Smooth muscle cell (in vitro differentiated cells): Measurements from ENCODE around the gene CC2D1A. TPM values are rescaled to one million over a fixed set of nuclear protein-coding genes. Genes with fewer than 3 reads are reported as not detected.

Experiments used
- DNase-seq: peaks from one replicate; lab custom pipeline; 2025; ENCODE audit not compliant: unreplicated experiment; lab: John Stamatoyannopoulos, UW
- H2AFZ ChIP-seq: fragments of 200-600 bp; sonication (generic); 2 replicates; pipeline ENCODE4 v1.6.0; 2016; ENCODE audit warnings: antibody characterized with exemption, low read depth, mild to moderate bottlenecking
- H3F3A ChIP-seq: fragments of 200-600 bp; sonication (generic); 2 replicates; pipeline ENCODE4 v1.6.0; 2017; ENCODE audit warnings: antibody characterized with exemption, low read depth
- H3K27ac ChIP-seq: fragments of 200-600 bp; sonication (generic); 2 replicates; pipeline ENCODE4 v1.5.1; 2016; ENCODE audit warnings: low read depth, mild to moderate bottlenecking
- H3K27me3 ChIP-seq: fragments of 200-600 bp; sonication (generic); 2 replicates; pipeline ENCODE4 v1.6.1; 2016; ENCODE audit warnings: low read depth, mild to moderate bottlenecking
- H3K36me3 ChIP-seq: fragments of 200-600 bp; sonication (generic); 2 replicates; pipeline ENCODE4 v1.5.1; 2016; ENCODE audit warnings: low read depth
- H3K4me1 ChIP-seq: fragments of 200-600 bp; sonication (generic); 2 replicates; pipeline ENCODE4 v1.5.1; 2016; ENCODE audit warnings: low read depth
- H3K4me2 ChIP-seq: fragments of 200-600 bp; sonication (generic); 2 replicates; pipeline ENCODE4 v1.6.0; 2016; ENCODE audit warnings: mild to moderate bottlenecking
- H3K4me3 ChIP-seq: fragments of 200-600 bp; sonication (generic); 2 replicates; pipeline ENCODE4 v1.5.1; 2016; ENCODE audit warnings: mild to moderate bottlenecking
- H3K79me2 ChIP-seq: fragments of 200-600 bp; sonication (generic); 2 replicates; pipeline ENCODE4 v1.6.0; 2016; ENCODE audit warnings: low read depth, mild to moderate bottlenecking
- H3K9ac ChIP-seq: fragments of 200-600 bp; sonication (generic); 2 replicates; pipeline ENCODE4 v1.6.0; 2016; ENCODE audit warnings: low read depth
- H3K9me3 ChIP-seq: fragments of 200-600 bp; sonication (generic); replicated peaks from 2 replicates; pipeline ENCODE4 v1.5.1; 2016; ENCODE audit warnings: low read depth
- H4K20me1 ChIP-seq: fragments of 200-600 bp; sonication (generic); 2 replicates; pipeline ENCODE4 v1.6.0; 2016; ENCODE audit warnings: low read depth
- WGBS: methylation state at CpG from one replicate; pipeline ENCODE4 v1.1.7; 2016; ENCODE audit warnings: low lambda C conversion rate; 5-methylcytosine and 5-hydroxymethylcytosine counted together
- polyA plus RNA-seq: library from polyadenylated mRNA; unstranded; fragments of >200 nt; fragmentation: Nextera tagmentation; extraction: Ambion mirVana; gene quantifications from 2 replicates; pipeline ENCODE4 v1.2.1, GENCODE V29; 2016
- total RNA-seq: library from RNA; depleted of rRNA; stranded (reverse); fragments of >200 nt; gene quantifications from 2 replicates; pipeline ENCODE4 v1.2.3, GENCODE V29; 2014
- TF ChIP-seq, protein P1 (sequence below): fragments of 200-600 bp; sonication (generic); IDR thresholded peaks from 2 replicates; pipeline ENCODE4 v1.5.1; 2017; ENCODE audit warnings: borderline replicate concordance, mild to moderate bottlenecking, antibody characterized with exemption; ENCODE audit not compliant: insufficient read depth, poor library complexity, severe bottlenecking

CC2D1A gene
- total and polyA plus RNA-seq, 2 experiments from 2014 or later, result 8.0 to 26.3 TPM

DNA sequence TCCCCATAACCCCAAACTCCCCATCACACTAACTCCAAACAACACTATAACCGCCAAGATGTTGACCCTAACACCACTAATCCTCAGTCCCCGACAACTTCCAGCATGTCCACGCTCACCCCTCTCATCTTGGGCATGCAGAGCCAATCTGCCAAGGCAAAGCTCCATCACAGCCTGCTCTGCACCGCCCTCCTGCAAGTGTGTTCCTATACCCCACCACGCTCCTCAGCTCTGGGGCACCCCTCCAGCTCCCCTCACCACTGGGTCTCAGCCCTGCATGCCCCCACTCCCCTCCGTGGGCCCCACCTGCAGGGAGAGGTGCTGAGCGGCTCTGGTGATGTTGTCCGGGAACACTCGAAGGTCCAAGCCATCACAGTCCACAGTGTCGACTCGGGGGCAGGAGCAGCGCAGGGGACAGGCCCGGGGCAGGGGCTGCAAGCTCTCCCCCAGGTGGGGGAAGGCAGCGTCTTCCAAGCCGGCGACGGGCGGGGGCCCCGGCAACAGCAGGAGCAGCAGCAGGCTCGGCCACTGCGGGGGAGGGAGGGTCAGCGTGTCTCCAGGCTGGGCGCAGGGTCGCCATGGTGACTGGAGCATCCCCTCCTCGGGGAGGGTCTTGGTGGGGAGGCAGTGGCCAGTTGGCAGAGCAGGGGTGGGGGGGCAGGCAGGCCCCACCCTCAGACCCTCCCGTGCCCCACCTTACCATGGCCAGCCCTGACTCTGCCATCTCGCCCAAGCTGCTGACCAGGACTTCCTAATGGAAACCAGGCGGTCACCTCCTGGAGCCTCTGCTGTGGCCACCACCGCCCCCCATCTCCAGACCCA lies 31.7 kb downstream of the CC2D1A start:
- Histone ChIP-seq H3K4me3 (peak overlapping the region; percentile 40), H2AFZ (no peak overlapping the region), H4K20me1 (no peaks in the 10 kb centered on the region), H3K79me2 (no peaks in the 10 kb centered on the region), H3K27me3 (no peaks in the 10 kb centered on the region), H3K9me3 (no peaks in the 10 kb centered on the region), H3K4me1 (peaks cover 8% of the 10 kb centered on the region), H3K9ac (no peak overlapping the region), H3F3A (no peaks in the 10 kb centered on the region), H3K27ac (peak overlapping the region; percentile 9), H3K36me3 (no peaks in the 10 kb centered on the region), H3K4me2 (peak overlapping the region; percentile 81)
- DNase-seq, result no peak
- WGBS, result 43% methylated on average over 19 of the region's 29 CpGs
- TF ChIP-seq, protein P1, sequence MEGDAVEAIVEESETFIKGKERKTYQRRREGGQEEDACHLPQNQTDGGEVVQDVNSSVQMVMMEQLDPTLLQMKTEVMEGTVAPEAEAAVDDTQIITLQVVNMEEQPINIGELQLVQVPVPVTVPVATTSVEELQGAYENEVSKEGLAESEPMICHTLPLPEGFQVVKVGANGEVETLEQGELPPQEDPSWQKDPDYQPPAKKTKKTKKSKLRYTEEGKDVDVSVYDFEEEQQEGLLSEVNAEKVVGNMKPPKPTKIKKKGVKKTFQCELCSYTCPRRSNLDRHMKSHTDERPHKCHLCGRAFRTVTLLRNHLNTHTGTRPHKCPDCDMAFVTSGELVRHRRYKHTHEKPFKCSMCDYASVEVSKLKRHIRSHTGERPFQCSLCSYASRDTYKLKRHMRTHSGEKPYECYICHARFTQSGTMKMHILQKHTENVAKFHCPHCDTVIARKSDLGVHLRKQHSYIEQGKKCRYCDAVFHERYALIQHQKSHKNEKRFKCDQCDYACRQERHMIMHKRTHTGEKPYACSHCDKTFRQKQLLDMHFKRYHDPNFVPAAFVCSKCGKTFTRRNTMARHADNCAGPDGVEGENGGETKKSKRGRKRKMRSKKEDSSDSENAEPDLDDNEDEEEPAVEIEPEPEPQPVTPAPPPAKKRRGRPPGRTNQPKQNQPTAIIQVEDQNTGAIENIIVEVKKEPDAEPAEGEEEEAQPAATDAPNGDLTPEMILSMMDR, result no peak

DNA sequence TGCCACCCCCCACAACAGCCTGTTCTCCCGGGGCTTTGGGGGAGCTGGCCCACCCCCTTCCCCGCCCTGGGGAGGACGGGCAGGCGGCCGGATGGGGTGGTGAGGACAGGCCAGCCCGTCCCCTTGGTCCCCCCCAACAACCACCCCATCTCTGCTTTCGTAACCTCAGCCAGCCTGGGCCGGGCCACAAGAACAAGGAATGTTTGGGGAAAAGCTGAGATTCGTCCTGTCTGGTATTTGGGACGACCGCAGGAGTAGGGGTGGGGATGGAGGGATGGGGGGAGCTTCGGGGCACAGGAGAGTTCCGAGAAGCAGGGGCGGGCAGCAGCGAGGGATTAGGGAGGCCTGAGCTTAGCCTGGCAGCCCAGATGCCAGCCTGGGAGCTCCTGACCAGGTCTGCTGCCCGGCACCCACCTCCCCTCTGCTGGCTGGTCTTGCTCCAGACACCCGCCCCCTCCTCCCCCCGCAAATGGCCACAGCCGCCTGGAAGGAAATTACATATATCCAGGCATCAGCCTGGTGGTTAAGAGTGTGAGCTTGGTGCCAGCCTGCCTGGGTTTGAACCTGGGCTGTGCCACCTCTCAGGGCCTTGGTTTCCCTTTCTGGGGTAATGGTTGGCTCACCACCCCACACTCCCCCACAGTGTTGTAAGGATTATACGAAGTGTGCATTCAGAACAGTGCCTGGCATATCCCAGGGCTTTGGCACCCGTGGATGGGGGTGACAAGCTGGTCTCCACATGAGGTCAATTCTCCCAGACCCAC lies 32.5 kb downstream of the CC2D1A start, which contains the start of gene PODNL1:
Gene PODNL1 (minus strand): TSS at position 117 of the 764 bp plus-strand sequence. CDS start 236 bp downstream, outside the sequence.
- WGBS, result 41% methylated on average over 13 of the region's 21 CpGs
- Histone ChIP-seq H2AFZ (no peak within 1 kb of the TSS), H3K4me2 (peak within 1 kb of the TSS; percentile 81), H3K9ac (no peak within 1 kb of the TSS), H3F3A (no peaks in the 10 kb centered on the region), H3K79me2 (no peaks in the 10 kb centered on the region), H3K9me3 (no peaks in the 10 kb centered on the region), H3K36me3 (no peaks in the 10 kb centered on the region), H3K27me3 (no peaks in the 10 kb centered on the region), H3K4me3 (peak within 1 kb of the TSS; percentile 40), H3K4me1 (peaks cover 8% of the 10 kb centered on the region), H4K20me1 (no peaks in the 10 kb centered on the region), H3K27ac (peak within 1 kb of the TSS; percentile 9)
- peak; percentile 28 for DNase-seq
- TF ChIP-seq, protein P1, result no peak

DNA sequence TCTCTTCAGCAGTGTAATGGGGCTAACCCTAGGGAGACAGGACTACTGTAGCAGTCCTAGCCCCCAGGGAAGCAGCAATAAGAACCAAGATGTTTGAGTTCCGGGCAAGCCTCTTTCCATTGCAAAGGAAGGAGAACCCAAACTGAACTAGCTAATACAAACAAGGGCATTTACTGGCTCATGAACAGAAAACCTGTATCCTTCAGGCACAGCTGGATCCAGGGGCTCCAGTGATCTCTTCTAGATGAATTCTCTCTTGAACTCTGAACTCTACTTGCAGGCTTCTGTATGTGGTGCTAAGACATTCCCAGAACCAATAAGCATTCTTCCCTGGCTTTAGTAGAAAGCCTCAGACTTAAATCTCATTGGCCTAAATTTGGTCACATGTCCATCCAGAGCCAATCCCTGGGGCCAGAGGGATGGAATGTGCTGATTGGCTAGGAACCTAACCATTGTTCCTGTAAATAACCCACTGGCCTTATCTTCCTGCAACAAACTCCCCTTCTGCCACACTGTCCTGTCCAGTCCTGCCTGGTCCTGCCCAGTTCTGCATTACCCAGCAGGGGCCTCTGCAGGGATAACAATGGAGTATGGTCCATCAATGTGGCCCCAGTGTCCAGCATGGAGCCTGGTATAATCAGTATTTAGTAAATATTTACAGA lies 36.2 kb downstream of the CC2D1A start:
- WGBS, result 100% methylated on average over 1 of the region's 1 CpG
- no peaks in the 10 kb centered on the region for H3F3A ChIP-seq
- no peaks in the 10 kb centered on the region for H3K79me2 ChIP-seq
- H3K4me1 ChIP-seq, result no peaks in the 10 kb centered on the region
- H3K4me3 ChIP-seq, result no peak overlapping the region
- no peak for DNase-seq
- no peak overlapping the region for H3K4me2 ChIP-seq
- no peak overlapping the region for H2AFZ ChIP-seq
- no peaks in the 10 kb centered on the region for H3K36me3 ChIP-seq
- H3K9ac ChIP-seq, result no peak overlapping the region
- H3K9me3 ChIP-seq, result no peaks in the 10 kb centered on the region
- no peak overlapping the region for H3K27ac ChIP-seq
- TF ChIP-seq, protein P1, result no peak
- no peaks in the 10 kb centered on the region for H3K27me3 ChIP-seq
- H4K20me1 ChIP-seq, result no peaks in the 10 kb centered on the region
